ENCODE measurements around the gene AMOTL2.

The AMOTL2 gene

DNA sequence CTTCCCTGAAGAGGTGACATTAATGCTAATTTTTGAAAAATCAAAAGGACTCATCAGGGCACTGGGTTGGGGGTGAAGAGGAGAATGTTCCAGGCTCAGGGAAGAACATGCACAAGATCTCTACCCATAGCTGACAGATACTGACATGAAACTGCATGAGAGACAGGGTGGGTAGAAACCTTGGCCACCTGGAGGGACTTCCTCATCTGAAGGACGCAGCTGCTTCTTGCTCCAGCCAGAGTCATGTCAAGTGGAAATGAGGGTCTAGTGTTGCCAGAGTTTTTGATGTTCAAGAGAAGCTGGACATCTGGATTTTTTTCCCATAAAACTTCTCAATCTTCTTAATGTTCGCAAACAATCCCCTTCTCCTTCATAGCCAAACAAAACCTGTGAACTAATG is 29.7 kb downstream of the AMOTL2 start:
- no peak overlapping the region for H3K27ac ChIP-seq (ENCODE audit: low read depth, low read length, poor library complexity, severe bottlenecking)
- H3K27me3 ChIP-seq (ENCODE audit: insufficient read depth, low read length) = no peaks in the 10 kb centered on the region; the same call in 1 of the 2 replicates
- no peaks in the 10 kb centered on the region for H4K20me1 ChIP-seq (ENCODE audit: insufficient read depth, low read length)
- no peak for TF ChIP-seq EZH2 (IDR thresholded peaks at IDR 0.05; ENCODE audit: borderline replicate concordance, low read length)
- TF ChIP-seq, protein P1, sequence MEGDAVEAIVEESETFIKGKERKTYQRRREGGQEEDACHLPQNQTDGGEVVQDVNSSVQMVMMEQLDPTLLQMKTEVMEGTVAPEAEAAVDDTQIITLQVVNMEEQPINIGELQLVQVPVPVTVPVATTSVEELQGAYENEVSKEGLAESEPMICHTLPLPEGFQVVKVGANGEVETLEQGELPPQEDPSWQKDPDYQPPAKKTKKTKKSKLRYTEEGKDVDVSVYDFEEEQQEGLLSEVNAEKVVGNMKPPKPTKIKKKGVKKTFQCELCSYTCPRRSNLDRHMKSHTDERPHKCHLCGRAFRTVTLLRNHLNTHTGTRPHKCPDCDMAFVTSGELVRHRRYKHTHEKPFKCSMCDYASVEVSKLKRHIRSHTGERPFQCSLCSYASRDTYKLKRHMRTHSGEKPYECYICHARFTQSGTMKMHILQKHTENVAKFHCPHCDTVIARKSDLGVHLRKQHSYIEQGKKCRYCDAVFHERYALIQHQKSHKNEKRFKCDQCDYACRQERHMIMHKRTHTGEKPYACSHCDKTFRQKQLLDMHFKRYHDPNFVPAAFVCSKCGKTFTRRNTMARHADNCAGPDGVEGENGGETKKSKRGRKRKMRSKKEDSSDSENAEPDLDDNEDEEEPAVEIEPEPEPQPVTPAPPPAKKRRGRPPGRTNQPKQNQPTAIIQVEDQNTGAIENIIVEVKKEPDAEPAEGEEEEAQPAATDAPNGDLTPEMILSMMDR (IDR thresholded peaks at IDR 0.05; ENCODE audit: low read length) = no peak
- no peaks in the 10 kb centered on the region for H3K9me2 ChIP-seq (ENCODE audit: low read depth, low read length)
- H3K79me2 ChIP-seq (ENCODE audit: insufficient read depth, low read length) = no peaks in the 10 kb centered on the region
- H3K4me1 ChIP-seq (ENCODE audit: insufficient read depth, low read length, severe bottlenecking) = no peaks in the 10 kb centered on the region
- H2AFZ ChIP-seq (ENCODE audit: low read length) = no peak overlapping the region
- no peak overlapping the region for H3K9ac ChIP-seq (ENCODE audit: low read length)
- no peak overlapping the region for H3K4me3 ChIP-seq (ENCODE audit: low read depth, low read length, poor library complexity, severe bottlenecking)
- H3F3A ChIP-seq (ENCODE audit: insufficient read depth, low read length) = no peaks in the 10 kb centered on the region
- no peaks in the 10 kb centered on the region for H3K9me3 ChIP-seq (ENCODE audit: low read length)
- H3K4me2 ChIP-seq (ENCODE audit: low read length) = no peak overlapping the region
- no peaks in the 10 kb centered on the region for H3K36me3 ChIP-seq (ENCODE audit: insufficient read depth, low read length)

DNA sequence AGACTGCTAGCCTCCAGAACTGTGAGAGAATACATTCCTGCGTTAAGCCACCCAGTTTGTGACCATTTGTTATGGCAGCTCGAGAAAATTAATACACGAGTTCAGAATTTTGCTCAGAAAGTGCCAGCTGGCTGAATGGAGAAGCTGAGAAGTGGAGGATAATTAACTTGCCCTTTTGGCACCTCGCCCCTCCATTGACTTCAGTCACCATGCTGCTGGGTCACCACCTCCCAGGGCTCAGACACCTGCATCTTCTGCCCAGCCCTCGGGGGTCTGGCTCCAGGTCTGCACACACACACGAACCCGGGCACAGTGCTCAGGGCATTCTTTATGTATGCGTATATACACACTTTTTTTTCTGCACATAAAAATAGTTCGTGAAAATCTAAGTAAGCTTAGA is 32.0 kb downstream of the AMOTL2 start:
- TF ChIP-seq EZH2 (IDR thresholded peaks at IDR 0.05; ENCODE audit: borderline replicate concordance, low read length) = no peak
- TF ChIP-seq, protein P1 (IDR thresholded peaks at IDR 0.05; ENCODE audit: low read length) = no peak
- Histone ChIP-seq H3K27ac (ENCODE audit: low read depth, low read length, poor library complexity, severe bottlenecking) (no peak overlapping the region), H4K20me1 (ENCODE audit: insufficient read depth, low read length) (no peaks in the 10 kb centered on the region), H3K4me1 (ENCODE audit: insufficient read depth, low read length, severe bottlenecking) (no peaks in the 10 kb centered on the region), H2AFZ (ENCODE audit: low read length) (no peak overlapping the region), H3K9ac (ENCODE audit: low read length) (no peak overlapping the region), H3K27me3 (ENCODE audit: insufficient read depth, low read length) (no peaks in the 10 kb centered on the region; the same call in 1 of the 2 replicates), H3K4me2 (ENCODE audit: low read length) (no peak overlapping the region), H3K9me3 (ENCODE audit: low read length) (no peaks in the 10 kb centered on the region), H3K79me2 (ENCODE audit: insufficient read depth, low read length) (no peaks in the 10 kb centered on the region), H3F3A (ENCODE audit: insufficient read depth, low read length) (no peaks in the 10 kb centered on the region), H3K4me3 (ENCODE audit: low read depth, low read length, poor library complexity, severe bottlenecking) (no peak overlapping the region), H3K9me2 (ENCODE audit: low read depth, low read length) (no peaks in the 10 kb centered on the region), H3K36me3 (ENCODE audit: insufficient read depth, low read length) (no peaks in the 10 kb centered on the region)

DNA sequence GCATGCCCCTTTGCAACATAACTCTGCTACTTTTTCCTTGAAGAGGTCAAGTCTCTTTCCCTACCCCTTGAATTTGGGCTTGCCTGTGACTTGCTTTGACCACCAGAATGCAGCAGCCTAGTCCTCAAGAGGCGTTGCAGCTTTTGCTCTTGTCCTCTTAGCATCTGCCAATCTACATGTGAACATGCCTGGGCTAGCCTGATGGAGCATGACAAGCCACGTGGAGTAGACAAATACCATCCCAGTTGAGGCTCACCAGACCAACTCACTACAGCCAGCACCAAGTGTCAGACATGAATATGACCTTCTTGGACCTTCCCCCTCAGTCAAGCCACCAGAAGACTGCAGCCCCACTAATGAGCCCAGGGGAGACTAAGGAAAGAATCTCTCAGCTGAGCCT is 32.9 kb downstream of the AMOTL2 start:
- Histone ChIP-seq H3K4me2 (ENCODE audit: low read length) (no peak overlapping the region), H3F3A (ENCODE audit: insufficient read depth, low read length) (no peaks in the 10 kb centered on the region), H3K36me3 (ENCODE audit: insufficient read depth, low read length) (no peaks in the 10 kb centered on the region), H3K4me3 (ENCODE audit: low read depth, low read length, poor library complexity, severe bottlenecking) (no peak overlapping the region), H3K9me3 (ENCODE audit: low read length) (no peaks in the 10 kb centered on the region), H3K27ac (ENCODE audit: low read depth, low read length, poor library complexity, severe bottlenecking) (no peak overlapping the region), H2AFZ (ENCODE audit: low read length) (no peak overlapping the region), H3K27me3 (ENCODE audit: insufficient read depth, low read length) (no peaks in the 10 kb centered on the region; the same call in 1 of the 2 replicates), H3K9me2 (ENCODE audit: low read depth, low read length) (no peaks in the 10 kb centered on the region), H3K9ac (ENCODE audit: low read length) (no peak overlapping the region), H4K20me1 (ENCODE audit: insufficient read depth, low read length) (no peaks in the 10 kb centered on the region), H3K79me2 (ENCODE audit: insufficient read depth, low read length) (no peaks in the 10 kb centered on the region), H3K4me1 (ENCODE audit: insufficient read depth, low read length, severe bottlenecking) (no peaks in the 10 kb centered on the region)
- no peak for TF ChIP-seq EZH2 (IDR thresholded peaks at IDR 0.05; ENCODE audit: borderline replicate concordance, low read length)
- TF ChIP-seq, protein P1 (IDR thresholded peaks at IDR 0.05; ENCODE audit: low read length) = no peak
